Measurements from ENCODE around the gene TAF5. TPM values are rescaled to one million over a fixed set of nuclear protein-coding genes. Genes with fewer than 3 reads are reported as not detected.

Gene TAF5
- 1 to 10 TPM; 4.1 to 6.4 (median 5.2) TPM for total RNA-seq

- H3K4me3 ChIP-seq: peak within 1 kb of the TSS; percentile 79 to 86 (median 81)
- H3K27ac ChIP-seq: peak within 1 kb of the TSS; percentile 85 to 91 (median 90)
- peak; percentile 89 to 91 for ATAC-seq
- peak; percentile 87 to 88 for DNase-seq
- no peaks in the 10 kb centered on the region for H3K27me3 ChIP-seq
- peaks cover 0 to under 1% of the 10 kb centered on the region in 2 donors for H3K36me3 ChIP-seq
- peaks cover 23 to 29% of the 10 kb centered on the region in 2 donors for H3K4me1 ChIP-seq
- intact Hi-C loops (cut with DNase I; ENCODE audit: low total_unique reads): loop anchor here (1.0 kb wide), 2 partner anchors 17 to 28 kb away; partner anchors contain the start of genes ATP5MK, PCGF6 and PDCD11
- H3K9me3 ChIP-seq: no peaks in the 10 kb centered on the region
- in situ Hi-C loops (cut with MboI; ENCODE audit: low sequenced_read_pairs in 4 of 4): no loop called here
- TF ChIP-seq POLR2A (IDR thresholded peaks at IDR 0.05): peak; percentile 84 to 86
- TF ChIP-seq CTCF (IDR thresholded peaks at IDR 0.05 in 4 of 5, conservative IDR thresholded peaks at IDR 0.05 in 1 of 5): peak in 1 of 5 experiments; percentile 5
These were observed at the start of gene TAF5 for GRCh38 chr10:103367782-103368518. TAF5 (plus strand) TSS chr10:103367976; CDS start chr10:103367990, 14 bp downstream.

GRCh38 chr10:103327906-103328305 lies 39.9 kb upstream of the TAF5 start:
- Histone ChIP-seq H3K27ac (no peak overlapping the region), H3K4me1 (no peaks in the 10 kb centered on the region), H3K4me3 (no peak overlapping the region), H3K36me3 (peaks cover 0 to 54% of the 10 kb centered on the region in 2 donors), H3K27me3 (no peaks in the 10 kb centered on the region), H3K9me3 (no peaks in the 10 kb centered on the region)
- ATAC-seq (no peak), DNase-seq (no peak)
- intact Hi-C loops (cut with DNase I; ENCODE audit: low total_unique reads): no loop called here
- TF ChIP-seq CTCF (IDR thresholded peaks at IDR 0.05 in 4 of 5, conservative IDR thresholded peaks at IDR 0.05 in 1 of 5) (no peak), POLR2A (IDR thresholded peaks at IDR 0.05) (no peak)
- in situ Hi-C loops (cut with MboI; ENCODE audit: low sequenced_read_pairs in 4 of 4): no loop called here

GRCh38 chr10:103333934-103334520 lies 33.7 kb upstream of the TAF5 start:
- H3K9me3 ChIP-seq: no peaks in the 10 kb centered on the region
- in situ Hi-C loops (cut with MboI; ENCODE audit: low sequenced_read_pairs in 4 of 4): no loop called here
- no peaks in the 10 kb centered on the region for H3K4me1 ChIP-seq
- no peak overlapping the region for H3K4me3 ChIP-seq
- peaks cover 0 to 24% of the 10 kb centered on the region in 2 donors for H3K36me3 ChIP-seq
- ATAC-seq (no peak), DNase-seq (no peak)
- intact Hi-C loops (cut with DNase I; ENCODE audit: low total_unique reads): loop anchor here (1.0 kb wide), 1 partner anchor 605 kb away; no protein-coding TSS in a partner anchor
- H3K27me3 ChIP-seq: no peaks in the 10 kb centered on the region
- peak; percentile 36 to 61 (median 49) for TF ChIP-seq CTCF (IDR thresholded peaks at IDR 0.05 in 4 of 5, conservative IDR thresholded peaks at IDR 0.05 in 1 of 5)
- no peak for TF ChIP-seq POLR2A (IDR thresholded peaks at IDR 0.05)
- H3K27ac ChIP-seq: no peak overlapping the region

- Histone ChIP-seq H3K27me3 (no peaks in the 10 kb centered on the region), H3K36me3 (peaks cover 0 to 28% of the 10 kb centered on the region in 2 donors), H3K9me3 (no peaks in the 10 kb centered on the region), H3K27ac (no peak overlapping the region), H3K4me3 (no peak overlapping the region), H3K4me1 (no peaks in the 10 kb centered on the region)
- TF ChIP-seq POLR2A (IDR thresholded peaks at IDR 0.05) (no peak), CTCF (IDR thresholded peaks at IDR 0.05 in 4 of 5, conservative IDR thresholded peaks at IDR 0.05 in 1 of 5) (no peak)
- ATAC-seq (no peak), DNase-seq (no peak)
- in situ Hi-C loops (cut with MboI; ENCODE audit: low sequenced_read_pairs in 4 of 4) (no loop called here), intact Hi-C loops (cut with DNase I; ENCODE audit: low total_unique reads) (loop anchor here (1.0 kb wide), 1 partner anchor 605 kb away; no protein-coding TSS in a partner anchor)
These were observed 33.2 kb upstream of the TAF5 start for GRCh38 chr10:103334567-103334966.
